Subcutaneous adipose tissue (tissue), 4 donors: ENCODE measurements around the gene STRBP. TPM values are rescaled to one million over a fixed set of nuclear protein-coding genes. Genes with fewer than 3 reads are reported as not detected.

ENCODE experiments used
- total RNA-seq, 4 donors: library from RNA; depleted of rRNA; stranded (reverse); fragments of >200 nt; gene quantifications; one replicate each; pipeline ENCODE4 v1.1.0, GENCODE V29; 2016
- TF ChIP-seq, protein P1 (sequence below): fragments of 450-650 bp; IDR thresholded peaks from one replicate; pipeline ENCODE4 v1.5.1; 2016; ENCODE audit warnings: low read depth, mild to moderate bottlenecking, control low read depth, antibody characterized with exemption, moderate library complexity

STRBP gene
- total RNA-seq, 4 donors from 2014 or later = 6.6 to 11.3 (median 10.0) TPM

DNA sequence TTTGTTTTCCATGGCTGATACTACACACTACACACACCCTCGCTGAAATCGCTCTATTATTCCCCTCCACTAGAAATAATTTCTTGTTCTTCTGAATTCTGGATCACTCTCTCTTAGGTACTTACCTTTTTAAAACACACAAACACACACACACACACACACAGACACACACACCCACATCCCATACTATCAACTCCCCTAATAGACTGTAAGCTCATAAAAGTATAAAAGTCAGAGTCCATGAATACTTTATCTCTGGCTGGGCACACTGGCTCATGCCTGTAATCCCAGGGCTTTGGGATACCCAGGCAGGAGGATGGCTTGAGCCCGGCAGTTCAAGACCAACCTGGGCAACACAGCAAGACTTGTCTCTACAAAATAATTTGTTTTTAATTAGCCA is 11.1 kb downstream of the STRBP start:
- TF ChIP-seq, protein P1, sequence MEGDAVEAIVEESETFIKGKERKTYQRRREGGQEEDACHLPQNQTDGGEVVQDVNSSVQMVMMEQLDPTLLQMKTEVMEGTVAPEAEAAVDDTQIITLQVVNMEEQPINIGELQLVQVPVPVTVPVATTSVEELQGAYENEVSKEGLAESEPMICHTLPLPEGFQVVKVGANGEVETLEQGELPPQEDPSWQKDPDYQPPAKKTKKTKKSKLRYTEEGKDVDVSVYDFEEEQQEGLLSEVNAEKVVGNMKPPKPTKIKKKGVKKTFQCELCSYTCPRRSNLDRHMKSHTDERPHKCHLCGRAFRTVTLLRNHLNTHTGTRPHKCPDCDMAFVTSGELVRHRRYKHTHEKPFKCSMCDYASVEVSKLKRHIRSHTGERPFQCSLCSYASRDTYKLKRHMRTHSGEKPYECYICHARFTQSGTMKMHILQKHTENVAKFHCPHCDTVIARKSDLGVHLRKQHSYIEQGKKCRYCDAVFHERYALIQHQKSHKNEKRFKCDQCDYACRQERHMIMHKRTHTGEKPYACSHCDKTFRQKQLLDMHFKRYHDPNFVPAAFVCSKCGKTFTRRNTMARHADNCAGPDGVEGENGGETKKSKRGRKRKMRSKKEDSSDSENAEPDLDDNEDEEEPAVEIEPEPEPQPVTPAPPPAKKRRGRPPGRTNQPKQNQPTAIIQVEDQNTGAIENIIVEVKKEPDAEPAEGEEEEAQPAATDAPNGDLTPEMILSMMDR = no peak

DNA sequence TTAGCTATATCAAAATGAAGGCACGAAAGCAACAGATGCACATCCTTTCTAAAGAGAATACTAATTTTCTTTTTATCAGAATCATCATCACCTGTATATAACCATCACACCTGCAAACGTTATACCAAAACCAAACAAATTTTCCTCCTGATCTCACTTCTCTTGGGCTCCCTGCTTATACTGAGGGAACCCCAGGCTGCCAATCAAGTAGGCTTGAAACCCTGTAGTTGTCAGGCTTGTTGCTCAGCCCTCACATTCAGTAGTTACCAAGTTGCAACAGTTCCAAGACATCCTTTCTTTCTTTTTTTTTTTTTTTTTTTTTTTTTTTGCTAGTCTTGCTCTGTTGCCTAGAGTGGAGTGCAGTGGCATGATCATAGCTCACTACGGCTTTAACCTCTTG is 12.7 kb downstream of the STRBP start:
- TF ChIP-seq, protein P1 = no peak

DNA sequence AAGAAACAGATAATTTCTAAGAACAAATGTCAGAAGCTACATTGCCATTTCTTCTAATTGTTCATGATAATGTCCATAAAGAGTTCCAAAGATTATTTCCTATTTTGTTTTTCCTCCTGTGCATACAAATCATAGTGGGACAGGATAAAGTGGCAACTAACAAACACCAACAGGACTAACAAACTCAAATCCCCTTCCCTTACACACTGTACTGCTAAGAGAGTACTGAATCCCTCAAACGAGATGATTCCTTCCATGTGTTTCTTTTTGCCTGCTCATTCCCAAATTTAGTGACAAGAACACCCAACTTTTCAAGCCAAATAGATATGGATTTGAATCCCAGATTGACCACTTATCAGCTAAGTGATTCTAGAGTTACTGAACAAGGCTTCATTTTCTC is 15.2 kb downstream of the STRBP start:
- TF ChIP-seq, protein P1 = no peak

DNA sequence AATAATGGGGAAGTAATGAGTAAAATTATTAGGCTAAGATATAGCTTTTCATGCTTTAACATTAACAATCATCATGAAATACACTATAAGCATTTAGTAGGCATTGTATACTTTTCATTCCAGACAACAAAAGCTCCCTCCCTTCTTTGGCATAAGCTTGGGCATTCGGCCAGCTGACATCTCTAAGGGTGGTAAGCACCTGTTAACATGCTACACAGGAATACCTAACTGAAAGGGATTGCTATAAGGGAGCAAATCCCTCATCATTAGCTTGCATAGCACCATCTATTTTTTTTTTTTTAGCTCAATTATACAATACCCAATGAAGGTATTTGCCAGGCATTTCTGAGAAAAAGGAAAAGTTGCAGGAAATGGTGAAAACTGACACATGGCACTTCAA is 16.6 kb downstream of the STRBP start:
- TF ChIP-seq, protein P1 = no peak

DNA sequence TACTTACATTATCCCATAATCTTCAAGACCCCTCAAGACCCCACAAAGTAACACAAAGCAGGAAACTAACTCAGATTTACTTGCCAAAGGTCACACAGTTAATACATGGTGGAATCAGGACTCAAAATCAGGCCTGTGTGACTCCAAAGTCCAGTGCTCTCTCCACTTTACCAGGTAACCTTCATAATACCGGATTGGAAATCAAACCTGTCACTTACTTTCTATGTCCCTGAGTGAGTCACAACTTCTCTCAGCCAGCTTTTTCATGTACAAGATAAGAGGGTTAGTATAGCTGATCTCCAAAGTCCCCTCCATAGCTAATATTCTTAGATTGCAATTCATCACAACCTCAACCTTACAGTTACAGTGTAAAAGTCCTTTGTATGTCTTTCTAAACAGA is 17.1 kb downstream of the STRBP start:
- TF ChIP-seq, protein P1 = no peak

DNA sequence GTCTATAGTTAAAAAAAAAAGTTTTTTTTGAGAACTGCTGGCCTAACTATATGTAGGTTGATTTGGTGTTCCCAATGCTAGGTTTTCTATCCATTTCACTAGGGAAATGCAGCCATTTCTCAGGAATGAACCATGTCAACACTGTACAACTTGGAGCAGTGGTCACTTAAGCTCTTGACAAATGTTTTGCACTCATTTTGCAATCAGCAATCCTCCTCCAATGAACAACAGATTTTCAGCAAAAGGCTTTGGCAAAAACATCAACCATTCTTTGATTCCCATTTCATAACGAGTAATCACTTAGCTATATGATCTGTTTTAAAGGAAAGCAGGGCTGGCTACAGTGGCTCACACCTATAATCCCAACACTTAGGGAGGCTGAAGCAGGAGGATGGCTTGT is 17.9 kb downstream of the STRBP start:
- TF ChIP-seq, protein P1 = no peak

DNA sequence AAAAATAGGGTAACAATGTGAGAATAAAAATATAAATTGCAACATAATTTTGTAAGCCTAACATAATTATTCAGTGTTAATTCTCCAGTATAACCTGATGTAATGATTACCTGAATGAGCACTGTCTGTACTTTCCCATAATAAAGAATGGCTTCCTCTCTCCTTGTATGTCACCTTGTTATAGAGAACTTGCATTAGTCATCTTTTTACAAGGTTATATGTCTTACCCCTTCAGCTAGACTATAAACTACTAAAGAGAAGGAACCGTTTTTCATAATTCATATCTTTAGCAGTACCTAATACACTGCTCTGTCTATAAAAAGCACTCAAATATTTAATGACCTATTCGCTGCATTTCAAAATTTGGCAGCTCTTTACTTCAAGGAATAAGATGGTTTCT is 19.8 kb downstream of the STRBP start:
- TF ChIP-seq, protein P1 = no peak

DNA sequence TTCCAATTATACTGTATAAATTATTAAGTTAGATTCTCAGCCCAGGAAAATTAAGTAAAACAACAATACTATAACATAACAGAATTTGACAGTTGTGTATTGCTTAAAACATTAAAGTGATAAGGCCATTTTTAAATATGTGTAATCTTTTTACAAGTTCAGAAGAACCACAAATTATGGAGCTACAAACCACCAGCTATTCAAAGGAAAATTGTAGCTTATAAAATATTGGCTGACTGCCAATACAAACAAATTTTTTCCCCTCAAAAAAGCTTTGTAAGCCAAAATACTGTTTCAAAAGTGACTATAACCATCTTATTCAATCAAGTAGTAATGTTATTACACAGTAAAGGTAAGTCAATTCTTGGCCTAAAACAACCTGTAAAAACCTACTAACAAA is 21.9 kb downstream of the STRBP start:
- TF ChIP-seq, protein P1 = no peak
